DMS114 treated with DMSO at 0.1 percent for 48 hours (cell line): ENCODE data around the gene GALNT2.

ENCODE experiments used
- DNase-seq: peaks from one replicate; lab custom pipeline; 2025; ENCODE audit not compliant: unreplicated experiment; lab: John Stamatoyannopoulos, UW

GALNT2 gene

GRCh38 chr1:230050973-230051735, 15.9 kb upstream of the GALNT2 start:
- no peak for DNase-seq

GRCh38 chr1:230052018-230052417, 15.0 kb upstream of the GALNT2 start:
- no peak for DNase-seq

DNA sequence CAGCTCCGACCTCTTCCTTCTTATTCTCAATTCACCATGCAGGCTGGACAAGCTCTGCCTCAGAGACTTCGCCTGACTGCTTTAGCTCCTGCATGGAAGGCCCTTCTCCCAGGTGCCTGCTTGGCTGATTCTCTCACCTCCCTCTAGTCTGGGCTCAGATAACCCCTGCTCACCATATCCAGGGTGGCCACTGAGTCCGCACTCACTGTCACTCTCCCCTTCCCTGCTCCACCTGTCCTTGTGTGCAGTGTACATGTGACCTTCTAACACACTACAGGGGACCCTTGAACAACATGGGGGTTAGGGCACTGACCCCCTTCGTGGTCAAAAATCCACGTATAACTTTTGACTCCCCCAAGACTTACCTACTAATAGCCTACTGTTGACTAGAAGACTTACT, 14.4 kb upstream of the GALNT2 start:
- no peak for DNase-seq

DNA sequence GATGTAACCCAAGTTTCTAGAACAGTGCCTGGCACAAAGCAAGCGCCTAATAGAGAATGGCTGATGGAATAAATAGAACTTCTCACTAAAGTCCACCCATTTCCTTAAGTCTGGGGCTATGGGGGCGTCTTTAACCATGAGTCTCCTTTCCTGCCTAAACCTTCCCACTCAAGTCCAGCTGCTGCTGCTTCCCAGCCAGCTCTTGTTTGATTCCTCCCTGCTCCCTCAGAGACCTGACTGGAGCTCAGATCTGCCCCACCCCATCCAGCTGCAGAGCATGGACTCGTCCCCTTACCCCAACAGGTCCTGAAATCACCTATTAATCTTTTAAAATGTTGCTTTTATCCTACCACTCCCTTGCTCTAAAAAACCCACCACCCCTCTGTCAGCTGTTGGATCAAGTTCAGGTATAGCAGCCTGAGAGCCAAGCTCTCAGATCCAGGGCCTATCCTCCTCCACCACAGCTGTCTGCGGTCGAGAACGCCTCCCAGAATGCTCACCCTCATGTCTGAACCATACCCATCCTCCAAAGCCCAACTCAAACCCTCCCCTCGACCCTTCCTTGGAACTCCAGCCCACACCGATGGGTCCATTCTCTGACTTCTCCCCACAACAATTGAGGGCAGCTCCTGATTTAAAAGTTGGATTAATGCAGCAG, 12.8 kb upstream of the GALNT2 start:
- DNase-seq = no peak

DNA sequence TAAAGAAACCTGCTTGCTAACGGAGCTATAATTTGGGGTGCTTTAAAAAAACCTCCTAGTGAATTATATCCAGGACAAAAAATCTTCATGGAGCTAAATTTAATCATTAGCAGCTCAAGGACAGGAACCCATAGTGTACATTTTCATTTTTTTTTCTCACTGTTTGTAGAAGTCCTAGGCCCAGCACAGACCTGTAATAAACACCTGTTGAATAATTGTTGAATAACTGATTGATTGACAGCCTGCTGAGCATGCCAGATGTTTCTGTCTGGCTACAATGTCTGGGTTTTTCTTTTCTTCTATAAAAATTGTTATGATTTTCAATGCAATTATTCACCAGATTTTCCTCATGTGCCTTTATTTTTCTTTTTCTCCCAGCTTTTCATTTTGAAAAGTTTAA, 10.9 kb upstream of the GALNT2 start:
- DNase-seq = no peak

GRCh38 chr1:230057100-230057499, 9.9 kb upstream of the GALNT2 start:
- DNase-seq = no peak

GRCh38 chr1:230057681-230058565, 9.1 kb upstream of the GALNT2 start:
- DNase-seq = no peak

DNA sequence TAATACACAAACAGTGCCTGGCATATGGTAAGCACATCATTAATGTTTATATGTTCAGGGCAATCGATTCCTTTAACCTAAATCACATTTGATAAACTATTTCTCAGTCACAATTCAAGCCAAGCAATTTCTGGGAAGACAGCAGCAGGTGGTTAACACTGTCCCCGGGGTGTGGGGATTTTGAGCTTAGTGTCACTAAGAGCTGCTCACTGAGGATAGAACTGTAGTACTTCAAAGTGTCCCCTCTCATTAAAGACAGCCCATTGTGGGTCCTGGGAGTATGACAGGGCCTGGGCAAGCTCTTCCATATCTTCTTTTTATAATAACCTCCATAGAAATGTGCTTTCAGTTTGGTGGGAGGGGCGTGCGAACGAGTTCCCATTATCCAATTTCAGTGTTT, 8.4 kb upstream of the GALNT2 start:
- DNase-seq = no peak

DNA sequence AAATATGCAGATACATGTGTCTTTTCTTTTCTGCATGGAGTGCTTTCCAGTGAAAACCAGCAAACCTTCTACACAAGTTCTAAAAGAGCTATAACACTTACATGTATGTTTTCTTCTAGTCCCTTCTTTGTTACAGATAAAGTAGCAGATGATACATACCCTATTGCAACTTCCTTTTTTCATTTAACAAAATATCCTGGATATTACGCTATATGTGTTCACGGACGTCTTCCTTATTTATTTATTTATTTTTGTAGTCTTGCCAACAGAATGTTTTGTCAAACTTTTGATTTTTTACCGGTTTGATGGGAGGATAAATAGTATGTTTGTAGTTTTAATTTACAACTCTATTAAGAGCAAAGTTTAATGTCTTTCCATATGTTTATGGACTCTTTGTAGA, 5.2 kb upstream of the GALNT2 start:
- DNase-seq = no peak

GRCh38 chr1:230062521-230062920, 4.5 kb upstream of the GALNT2 start:
- DNase-seq = no peak

GRCh38 chr1:230064283-230064682, 2.8 kb upstream of the GALNT2 start:
- DNase-seq = no peak

- no peak for DNase-seq
These were observed 1.9 kb upstream of the GALNT2 start for GRCh38 chr1:230065161-230065560.

GRCh38 chr1:230065571-230065970, 1.5 kb upstream of the GALNT2 start:
- no peak for DNase-seq

GRCh38 chr1:230066031-230066430, 1.0 kb upstream of the GALNT2 start:
- DNase-seq = no peak

DNA sequence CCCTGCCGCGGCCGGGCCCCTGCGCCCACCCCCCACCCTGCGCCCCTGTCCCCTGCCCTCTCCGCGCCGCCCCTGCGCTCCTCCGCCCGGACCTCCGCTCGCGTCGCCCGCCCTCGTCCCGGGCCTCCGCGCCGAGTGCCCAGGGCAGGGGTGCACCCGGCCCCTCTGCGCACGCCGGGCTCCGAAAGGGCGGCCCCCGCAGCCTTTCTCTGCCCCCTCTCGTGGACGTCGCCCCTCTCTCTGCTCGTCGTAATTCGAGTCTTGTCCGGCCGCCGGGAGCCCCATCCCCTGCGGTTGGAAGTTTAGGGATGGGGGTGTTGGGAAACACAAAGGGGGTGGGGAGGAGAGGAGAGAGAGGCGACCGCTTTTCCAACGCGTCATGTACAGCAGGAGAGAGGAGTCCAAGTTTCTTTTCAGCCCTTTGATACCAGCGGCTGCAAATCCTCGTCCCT, 407 bp downstream of the GALNT2 start:
- no peak for DNase-seq

DNA sequence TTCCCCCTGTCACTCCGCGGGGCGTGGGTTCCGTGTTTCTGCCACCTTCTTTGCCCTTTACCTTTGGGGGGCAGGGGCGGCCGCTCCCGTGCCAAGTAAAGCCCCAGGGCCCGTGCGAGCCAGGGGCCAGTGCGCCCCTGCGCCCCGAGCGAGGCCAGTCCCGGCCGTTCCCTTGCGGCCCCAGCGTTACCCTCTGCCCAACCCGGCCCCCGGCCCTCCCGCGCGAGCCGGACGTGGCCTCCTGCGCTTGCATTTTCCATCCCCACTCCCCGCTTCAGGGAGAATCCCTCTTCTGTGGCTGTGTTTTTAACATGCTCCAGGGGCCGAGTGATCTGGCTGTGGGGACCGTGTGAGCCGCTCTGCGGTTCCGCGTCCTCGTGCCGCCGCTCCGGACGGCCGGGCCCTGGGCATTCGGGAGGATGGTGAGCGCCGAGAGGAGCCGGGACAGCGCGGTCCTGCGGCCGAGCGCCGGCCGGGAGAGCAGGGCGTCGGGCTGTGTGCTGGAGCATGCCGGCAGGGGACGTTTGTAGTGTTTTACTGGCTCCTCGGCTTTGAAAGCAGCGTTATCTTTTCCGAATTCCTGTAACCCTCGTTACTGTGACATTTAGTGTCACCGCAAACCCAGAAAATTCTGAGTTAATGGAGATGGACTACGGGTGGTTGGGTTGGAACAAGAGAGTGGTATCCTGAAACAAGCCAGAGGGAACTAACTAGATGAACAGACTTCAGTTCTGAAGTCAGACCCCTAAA, 1.0 kb downstream of the GALNT2 start:
- DNase-seq = no peak

GRCh38 chr1:230068621-230068873, 1.5 kb downstream of the GALNT2 start:
- DNase-seq = no peak

GRCh38 chr1:230068952-230069684, 2.1 kb downstream of the GALNT2 start:
- DNase-seq = no peak

DNA sequence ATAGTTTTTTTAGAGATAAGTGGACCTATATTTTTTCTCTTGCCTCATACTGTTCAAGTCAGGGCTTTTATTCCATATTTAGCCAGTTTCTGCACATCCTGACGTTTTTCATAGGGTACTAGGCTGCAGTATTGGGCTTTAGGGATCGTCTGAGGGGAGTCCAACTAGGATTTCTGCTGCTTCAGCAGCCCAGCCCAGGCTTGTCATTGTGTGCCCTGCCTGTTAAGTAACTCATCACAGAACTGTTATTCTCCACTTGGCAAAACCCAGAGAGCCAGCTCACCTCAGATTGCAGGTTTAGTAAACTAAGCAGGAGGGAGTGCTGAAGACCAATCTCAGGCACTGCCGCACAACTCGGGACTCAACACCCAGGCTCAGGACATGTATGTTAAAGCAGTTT, 2.8 kb downstream of the GALNT2 start:
- no peak for DNase-seq

GRCh38 chr1:230070321-230071208, 3.5 kb downstream of the GALNT2 start:
- no peak for DNase-seq
